DOHH2 (cell line): Measurements from ENCODE around the gene STUB1.
A peak's percentile ranks its signal among the peaks of the same experiment; 100 is the strongest.

Experiments used
- H3F3A ChIP-seq: fragments of 200-600 bp; sonication (generic), shearing (Covaris generic); 2 replicates; pipeline ENCODE4 v1.6.0; 2016; ENCODE audit warnings: antibody characterized with exemption, mild to moderate bottlenecking; ENCODE audit not compliant: control insufficient read depth, insufficient read depth
- H3K27ac ChIP-seq: fragments of 200-600 bp; sonication (generic); 2 replicates; pipeline ENCODE4 v1.5.1; 2014; ENCODE audit warnings: low read depth, mild to moderate bottlenecking, low read length, moderate library complexity
- H3K27me3 ChIP-seq: fragments of 200-600 bp; sonication (generic); 2 replicates; pipeline ENCODE4 v1.6.1; 2014; ENCODE audit warnings: mild to moderate bottlenecking, low read length, mixed read lengths; ENCODE audit not compliant: control insufficient read depth
- H3K36me3 ChIP-seq: fragments of 200-600 bp; sonication (generic); 2 replicates; pipeline ENCODE4 v1.6.1; 2014; ENCODE audit warnings: mild to moderate bottlenecking, low read length, moderate library complexity, mixed read lengths; ENCODE audit not compliant: control insufficient read depth
- H3K4me1 ChIP-seq: fragments of 200-600 bp; sonication (generic); 2 replicates; pipeline ENCODE4 v1.6.1; 2014; ENCODE audit warnings: mild to moderate bottlenecking, low read length, mixed read lengths; ENCODE audit not compliant: control insufficient read depth
- H3K4me2 ChIP-seq: fragments of 200-600 bp; sonication (generic); 2 replicates; pipeline ENCODE4 v1.6.0; 2014; ENCODE audit warnings: mild to moderate bottlenecking, low read length, moderate library complexity
- H3K4me3 ChIP-seq: fragments of 200-600 bp; sonication (generic); 2 replicates; pipeline ENCODE4 v1.5.1; 2014; ENCODE audit warnings: mild to moderate bottlenecking, low read length, mixed read lengths
- H3K79me2 ChIP-seq: fragments of 200-600 bp; sonication (generic); 2 replicates; pipeline ENCODE4 v1.6.1; 2014; ENCODE audit warnings: mild to moderate bottlenecking, low read length, mixed read lengths; ENCODE audit not compliant: control insufficient read depth
- H3K9me2 ChIP-seq: fragments of 200-600 bp; sonication (generic); replicated peaks from 2 replicates; pipeline ENCODE4 v1.6.1; 2014; ENCODE audit warnings: mild to moderate bottlenecking, low read length, mixed read lengths; ENCODE audit not compliant: control insufficient read depth
- H3K9me3 ChIP-seq: fragments of 200-600 bp; sonication (generic); 2 replicates; pipeline ENCODE4 v1.6.1; 2014; ENCODE audit warnings: antibody characterized with exemption, low read length, mixed read lengths; ENCODE audit not compliant: control insufficient read depth, insufficient read depth
- H4K20me1 ChIP-seq: fragments of 200-600 bp; sonication (generic); 2 replicates; pipeline ENCODE4 v1.6.0; 2014; ENCODE audit warnings: low read depth, mild to moderate bottlenecking, antibody characterized with exemption, low read length, moderate library complexity; ENCODE audit not compliant: control insufficient read depth, insufficient read depth
- EZH2phosphoT487 ChIP-seq: fragments of 200-600 bp; sonication (generic); IDR thresholded peaks from 2 replicates; pipeline ENCODE4 v1.6.1; 2017; ENCODE audit warnings: borderline replicate concordance, mild to moderate bottlenecking, antibody characterized with exemption, low read length, moderate library complexity, mixed read lengths
- TF ChIP-seq, protein P1 (sequence below): fragments of 200-600 bp; sonication (generic); IDR thresholded peaks from one replicate; pipeline ENCODE4 v1.5.1; 2014; ENCODE audit warnings: antibody characterized with exemption, mild to moderate bottlenecking, low read depth, low read length; ENCODE audit not compliant: poor library complexity, severe bottlenecking

Gene STUB1

DNA sequence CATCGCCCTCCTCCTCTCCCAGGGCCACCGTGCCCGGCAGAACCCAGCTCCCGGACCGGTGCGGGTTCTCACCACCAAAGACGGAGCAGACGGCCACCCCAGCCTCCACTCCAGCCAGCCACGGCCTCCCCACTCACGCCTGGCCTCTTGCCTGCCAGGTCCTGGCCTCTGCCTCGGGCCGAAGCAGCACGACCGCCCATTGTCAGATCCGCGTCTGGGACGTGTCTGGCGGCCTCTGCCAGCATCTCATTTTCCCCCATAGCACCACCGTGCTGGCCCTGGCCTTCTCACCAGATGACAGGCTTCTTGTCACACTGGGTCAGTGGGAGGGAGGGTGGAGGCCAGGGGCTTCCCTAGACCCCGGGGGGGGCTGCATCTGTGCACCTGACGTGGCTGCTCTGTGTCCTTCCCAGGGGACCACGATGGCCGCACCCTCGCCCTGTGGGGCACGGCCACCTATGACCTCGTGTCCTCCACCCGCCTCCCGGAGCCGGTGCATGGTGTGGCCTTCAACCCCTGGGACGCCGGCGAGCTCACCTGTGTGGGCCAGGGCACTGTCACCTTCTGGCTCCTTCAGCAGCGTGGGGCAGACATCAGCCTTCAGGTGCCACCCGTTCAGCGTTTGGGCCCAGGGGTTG, 18.9 kb upstream of the STUB1 start:
- Histone ChIP-seq H3K4me1 (peaks cover 12% of the 10 kb centered on the region), H3K9me2 (no peaks in the 10 kb centered on the region), H3K4me2 (peak overlapping the region; percentile 38; the same call in 1 of the 2 replicates), H3K36me3 (peaks cover 64% of the 10 kb centered on the region), H4K20me1 (no peaks in the 10 kb centered on the region), H3F3A (no peaks in the 10 kb centered on the region), H3K9me3 (no peaks in the 10 kb centered on the region), H3K79me2 (no peaks in the 10 kb centered on the region), H3K27me3 (no peaks in the 10 kb centered on the region), H3K27ac (no peak overlapping the region), H3K4me3 (peak overlapping the region; percentile 30; the same call in 1 of the 2 replicates)
- TF ChIP-seq, protein P1, sequence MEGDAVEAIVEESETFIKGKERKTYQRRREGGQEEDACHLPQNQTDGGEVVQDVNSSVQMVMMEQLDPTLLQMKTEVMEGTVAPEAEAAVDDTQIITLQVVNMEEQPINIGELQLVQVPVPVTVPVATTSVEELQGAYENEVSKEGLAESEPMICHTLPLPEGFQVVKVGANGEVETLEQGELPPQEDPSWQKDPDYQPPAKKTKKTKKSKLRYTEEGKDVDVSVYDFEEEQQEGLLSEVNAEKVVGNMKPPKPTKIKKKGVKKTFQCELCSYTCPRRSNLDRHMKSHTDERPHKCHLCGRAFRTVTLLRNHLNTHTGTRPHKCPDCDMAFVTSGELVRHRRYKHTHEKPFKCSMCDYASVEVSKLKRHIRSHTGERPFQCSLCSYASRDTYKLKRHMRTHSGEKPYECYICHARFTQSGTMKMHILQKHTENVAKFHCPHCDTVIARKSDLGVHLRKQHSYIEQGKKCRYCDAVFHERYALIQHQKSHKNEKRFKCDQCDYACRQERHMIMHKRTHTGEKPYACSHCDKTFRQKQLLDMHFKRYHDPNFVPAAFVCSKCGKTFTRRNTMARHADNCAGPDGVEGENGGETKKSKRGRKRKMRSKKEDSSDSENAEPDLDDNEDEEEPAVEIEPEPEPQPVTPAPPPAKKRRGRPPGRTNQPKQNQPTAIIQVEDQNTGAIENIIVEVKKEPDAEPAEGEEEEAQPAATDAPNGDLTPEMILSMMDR = peak; percentile 27
- no peak for TF ChIP-seq EZH2phosphoT487

DNA sequence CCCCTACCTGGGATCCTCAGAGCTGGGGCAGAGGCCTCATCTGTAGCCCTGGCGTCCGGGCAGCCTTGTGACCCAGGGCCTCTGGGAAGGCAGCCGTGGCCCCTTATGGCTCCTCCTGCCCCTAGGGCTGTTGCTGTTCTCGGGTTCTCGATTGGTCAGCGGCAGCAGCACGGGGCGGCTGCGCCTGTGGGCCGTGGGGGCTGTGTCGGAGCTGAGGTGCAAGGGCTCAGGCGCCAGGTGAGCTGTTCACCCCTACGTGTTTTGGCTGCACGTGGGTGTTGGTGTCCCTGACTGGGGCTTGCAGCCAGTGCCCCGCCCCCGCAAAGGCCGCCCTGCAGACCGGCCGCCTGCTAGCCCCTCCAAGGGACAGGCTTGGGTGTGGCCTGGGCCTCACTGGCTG, 18.1 kb upstream of the STUB1 start:
- Histone ChIP-seq H3K4me1 (peaks cover 12% of the 10 kb centered on the region), H3K4me2 (no peak overlapping the region), H4K20me1 (no peaks in the 10 kb centered on the region)

DNA sequence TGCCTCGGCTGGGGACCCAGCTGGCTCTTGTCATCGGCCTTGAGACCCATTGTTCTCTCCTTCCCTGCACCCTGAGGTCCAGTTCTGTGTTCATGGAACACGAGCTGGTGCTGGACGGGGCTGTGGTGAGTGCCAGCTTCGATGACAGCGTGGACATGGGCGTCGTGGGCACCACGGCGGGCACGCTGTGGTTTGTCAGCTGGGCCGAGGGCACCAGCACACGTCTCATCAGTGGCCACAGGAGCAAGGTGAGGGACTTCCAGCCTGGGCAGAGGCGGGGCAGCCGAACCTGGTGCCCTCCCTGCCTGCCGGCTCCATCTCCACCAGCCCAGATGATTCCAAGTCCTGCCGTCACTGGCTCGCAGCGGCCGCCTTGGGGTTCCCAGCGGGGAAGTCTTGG, 17.6 kb upstream of the STUB1 start:
- no peaks in the 10 kb centered on the region for H3K9me3 ChIP-seq
- H3K9me2 ChIP-seq = no peaks in the 10 kb centered on the region
- no peak overlapping the region for H3K4me3 ChIP-seq
- H3K79me2 ChIP-seq = 0 out of 2 replicates have a peak, but pooled peaks cover 3% of the 10 kb centered on the region
- TF ChIP-seq, protein P1 = no peak
- TF ChIP-seq EZH2phosphoT487 = no peak
- H3F3A ChIP-seq = 0 out of 2 replicates have a peak, but pooled peaks cover 2% of the 10 kb centered on the region
- no peak overlapping the region for H3K27ac ChIP-seq
- H4K20me1 ChIP-seq = no peaks in the 10 kb centered on the region
- peaks cover 15% of the 10 kb centered on the region for H3K4me1 ChIP-seq
- peaks cover 65% of the 10 kb centered on the region for H3K36me3 ChIP-seq
- no peak overlapping the region for H3K4me2 ChIP-seq
- no peaks in the 10 kb centered on the region for H3K27me3 ChIP-seq

More for the DNA sequence above, 18.1 kb upstream of the STUB1 start:
- no peak overlapping the region for H3K27ac ChIP-seq
- H3F3A ChIP-seq = no peaks in the 10 kb centered on the region
- no peaks in the 10 kb centered on the region for H3K79me2 ChIP-seq
- no peaks in the 10 kb centered on the region for H3K9me3 ChIP-seq
- H3K9me2 ChIP-seq = no peaks in the 10 kb centered on the region
- H3K4me3 ChIP-seq = no peak overlapping the region
- H3K27me3 ChIP-seq = no peaks in the 10 kb centered on the region
- peaks cover 63% of the 10 kb centered on the region for H3K36me3 ChIP-seq
- no peak for TF ChIP-seq EZH2phosphoT487

DNA sequence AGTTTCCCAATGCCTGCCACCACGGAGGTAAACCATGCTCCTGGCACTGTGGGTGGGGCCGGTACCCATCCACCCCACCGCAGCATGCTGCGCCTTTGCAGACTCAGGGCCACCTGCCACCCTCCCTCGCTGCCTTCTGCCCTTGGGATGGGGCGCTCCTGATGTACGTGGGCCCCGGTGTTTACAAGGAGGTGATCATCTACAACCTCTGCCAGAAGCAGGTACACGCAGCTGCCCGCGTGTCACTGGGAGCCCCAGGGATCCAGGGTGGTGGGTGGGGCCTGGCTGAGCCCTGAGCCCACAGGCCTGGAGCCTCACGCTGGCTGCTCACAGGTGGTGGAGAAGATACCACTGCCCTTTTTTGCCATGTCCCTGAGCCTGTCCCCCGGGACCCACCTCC, 13.6 kb upstream of the STUB1 start:
- peaks cover 72% of the 10 kb centered on the region for H3K36me3 ChIP-seq
- no peaks in the 10 kb centered on the region for H3K9me2 ChIP-seq
- TF ChIP-seq EZH2phosphoT487 = no peak
- TF ChIP-seq, protein P1 = no peak
- H3K4me2 ChIP-seq = no peak overlapping the region
- H4K20me1 ChIP-seq = no peaks in the 10 kb centered on the region
- no peak overlapping the region for H3K4me3 ChIP-seq
- H3K79me2 ChIP-seq = peaks cover 25% of the 10 kb centered on the region
- peaks cover 13% of the 10 kb centered on the region for H3K4me1 ChIP-seq
- H3K27me3 ChIP-seq = no peaks in the 10 kb centered on the region
- H3K27ac ChIP-seq = no peak overlapping the region
- H3F3A ChIP-seq = 0 out of 2 replicates have a peak, but pooled peaks cover 2% of the 10 kb centered on the region
- no peaks in the 10 kb centered on the region for H3K9me3 ChIP-seq
